Ramos (cell line): ENCODE results near the gene CHIA.
"Not testable (repeated sequence)": the region's sequence is repeated elsewhere in the genome, so short reads cannot be mapped to it uniquely, and the experiment has no call there.

Experiments used
- in situ Hi-C: fragments of 300-500 bp; cut with MboI; formaldehyde crosslinking; loops from one replicate; pipeline ENCODE4 v1.14.3; 2022; ENCODE audit warnings: low sequenced_read_pairs; ENCODE audit not compliant: unreplicated experiment

The CHIA gene

GRCh38 chr1:111360257-111360656, 69.6 kb downstream of the CHIA start:
- in situ Hi-C loops: not testable (repeated sequence)

GRCh38 chr1:111361761-111362160, 71.1 kb downstream of the CHIA start:
- in situ Hi-C loops: no loop called here

- in situ Hi-C loops: no loop called here
These were observed 74.0 kb downstream of the CHIA start for GRCh38 chr1:111364690-111365089.

GRCh38 chr1:111366256-111366655, 75.6 kb downstream of the CHIA start:
- in situ Hi-C loops: no loop called here

- in situ Hi-C loops: no loop called here
These were observed 78.5 kb downstream of the CHIA start for GRCh38 chr1:111369177-111369576.

- in situ Hi-C loops: no loop called here
These were observed 79.0 kb downstream of the CHIA start for GRCh38 chr1:111369645-111370044.
